Activated CD8-positive, alpha-beta T cell treated with anti-CD3 and anti-CD28 coated beads for 36 hours (primary cell): ENCODE data around the gene TTC23. TPM values are rescaled to one million over a fixed set of nuclear protein-coding genes. Genes with fewer than 3 reads are reported as not detected.

Source experiments
- ATAC-seq: fragments of 200-7000 bp; cut with Tn5 transposase; one replicate; pipeline ENCODE4 v1.10.0; 2021; ENCODE audit warnings: mild to moderate bottlenecking, moderate library complexity
- CTCF ChIA-PET: fragments of 350-600 bp; sonication (Branson Sonifier 250); formaldehyde crosslinking; loops from one replicate; lab custom pipeline; 2021; ENCODE audit warnings: antibody characterized with exemption; lab: Charles Lee
- POLR2A ChIA-PET: fragments of 350-600 bp; sonication (Branson Sonifier 250); formaldehyde crosslinking; loops from one replicate; lab custom pipeline; 2021; ENCODE audit warnings: antibody characterized with exemption; lab: Charles Lee
- DNase-seq: peaks from one replicate; pipeline ENCODE4 v3.0.0-alpha.2; 2020
- H3K27ac Mint-ChIP-seq: one replicate; pipeline ENCODE4 v1.8.0; 2021; ENCODE audit warnings: mild to moderate bottlenecking, mixed read lengths
- H3K27me3 Mint-ChIP-seq: one replicate; pipeline ENCODE4 v1.8.0; 2021; ENCODE audit warnings: mixed read lengths
- H3K36me3 Mint-ChIP-seq: one replicate; pipeline ENCODE4 v1.8.0; 2021; ENCODE audit warnings: low read depth, mixed read lengths
- H3K4me1 Mint-ChIP-seq: one replicate; pipeline ENCODE4 v1.8.0; 2021; ENCODE audit warnings: low read depth, mixed read lengths
- H3K4me3 Mint-ChIP-seq: one replicate; pipeline ENCODE4 v1.8.0; 2021; ENCODE audit warnings: mild to moderate bottlenecking, moderate library complexity, mixed read lengths
- H3K9me3 Mint-ChIP-seq: one replicate; pipeline ENCODE4 v1.8.0; 2021; ENCODE audit warnings: mixed read lengths
- CTCF ChIP-seq: fragments of 200-600 bp; IDR thresholded peaks from one replicate; pipeline ENCODE4 v1.8.0; 2022; ENCODE audit warnings: antibody characterized with exemption, mild to moderate bottlenecking
- intact Hi-C: fragments of 100-400 bp; cut with micrococcal nuclease; formaldehyde crosslinking; loops from one replicate; pipeline ENCODE4 v1.10.0; 2022
- total RNA-seq, 2 experiments: library from RNA; stranded (reverse); gene quantifications; one replicate each; pipeline ENCODE4 v1.2.3, GENCODE V29; 2021

Gene TTC23
- total RNA-seq, 2 experiments from 2014 or later: 4.3 to 4.4 TPM

DNA sequence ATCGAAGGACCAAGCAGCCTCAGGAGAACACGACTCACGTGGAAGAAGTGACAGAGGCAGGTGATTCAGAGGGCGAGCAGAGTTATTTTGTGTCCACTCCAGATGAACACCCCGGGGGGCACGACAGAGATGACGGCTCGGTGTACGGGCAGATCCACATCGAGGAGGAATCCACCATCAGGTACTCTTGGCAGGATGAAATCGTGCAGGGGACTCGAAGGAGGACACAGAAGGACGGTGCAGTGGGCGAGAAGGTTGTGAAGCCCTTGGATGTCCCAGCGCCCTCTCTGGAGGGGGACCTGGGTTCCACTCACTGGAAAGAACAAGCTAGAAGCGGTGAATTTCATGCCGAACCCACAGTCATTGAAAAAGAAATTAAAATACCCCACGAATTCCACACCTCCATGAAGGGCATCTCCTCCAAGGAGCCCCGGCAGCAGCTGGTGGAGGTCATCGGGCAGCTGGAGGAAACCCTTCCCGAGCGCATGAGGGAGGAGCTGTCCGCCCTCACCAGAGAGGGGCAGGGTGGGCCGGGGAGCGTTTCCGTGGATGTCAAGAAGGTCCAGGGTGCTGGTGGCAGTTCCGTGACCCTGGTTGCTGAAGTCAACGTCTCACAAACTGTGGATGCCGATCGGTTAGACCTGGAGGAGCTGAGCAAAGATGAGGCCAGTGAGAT, 118.5 kb downstream of the TTC23 start:
- intact Hi-C loops: no loop called here
- no peak for DNase-seq
- Mint-ChIP-seq H3K4me1 (peaks cover 2% of the 10 kb centered on the region), H3K36me3 (no peaks in the 10 kb centered on the region), H3K27me3 (no peaks in the 10 kb centered on the region), H3K4me3 (no peak overlapping the region), H3K9me3 (no peaks in the 10 kb centered on the region), H3K27ac (no peak overlapping the region)
- TF ChIP-seq CTCF: no peak
- no peak for ATAC-seq
- ChIA-PET CTCF (no interaction called here), POLR2A (no interaction called here)

- CTCF ChIA-PET: no interaction called here
- no peaks in the 10 kb centered on the region for H3K27me3 Mint-ChIP-seq
- intact Hi-C loops: no loop called here
- DNase-seq (no peak), ATAC-seq (no peak)
- TF ChIP-seq CTCF: no peak
- no peak overlapping the region for H3K27ac Mint-ChIP-seq
- H3K4me1 Mint-ChIP-seq: peaks cover 2% of the 10 kb centered on the region
- H3K36me3 Mint-ChIP-seq: no peaks in the 10 kb centered on the region
- POLR2A ChIA-PET: no interaction called here
- H3K4me3 Mint-ChIP-seq: no peak overlapping the region
- H3K9me3 Mint-ChIP-seq: no peaks in the 10 kb centered on the region
These were observed 119.1 kb downstream of the TTC23 start for GRCh38 chr15:99130314-99130713.

DNA sequence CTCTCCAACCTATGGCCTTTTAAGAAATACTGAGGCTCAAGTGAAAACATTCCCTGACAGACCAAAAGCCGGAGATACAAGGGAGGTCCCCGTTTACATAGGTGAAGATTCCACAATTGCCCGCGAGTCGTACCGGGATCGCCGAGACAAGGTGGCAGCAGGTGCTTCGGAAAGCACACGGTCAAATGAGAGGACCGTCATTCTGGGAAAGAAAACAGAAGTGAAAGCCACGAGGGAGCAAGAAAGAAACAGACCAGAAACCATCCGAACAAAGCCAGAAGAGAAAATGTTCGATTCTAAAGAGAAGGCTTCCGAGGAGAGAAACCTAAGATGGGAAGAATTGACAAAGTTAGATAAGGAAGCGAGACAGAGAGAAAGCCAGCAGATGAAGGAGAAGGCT, 119.7 kb downstream of the TTC23 start:
- H3K27me3 Mint-ChIP-seq: no peaks in the 10 kb centered on the region
- no peak for TF ChIP-seq CTCF
- ChIA-PET CTCF (no interaction called here), POLR2A (no interaction called here)
- H3K4me3 Mint-ChIP-seq: no peak overlapping the region
- DNase-seq: no peak
- no peaks in the 10 kb centered on the region for H3K36me3 Mint-ChIP-seq
- peaks cover 2% of the 10 kb centered on the region for H3K4me1 Mint-ChIP-seq
- no peak for ATAC-seq
- intact Hi-C loops: no loop called here
- H3K27ac Mint-ChIP-seq: no peak overlapping the region
- no peaks in the 10 kb centered on the region for H3K9me3 Mint-ChIP-seq

GRCh38 chr15:99128411-99128810, 121.0 kb downstream of the TTC23 start:
- intact Hi-C loops: no loop called here
- Mint-ChIP-seq H3K27me3 (no peaks in the 10 kb centered on the region), H3K27ac (no peak overlapping the region), H3K36me3 (no peaks in the 10 kb centered on the region), H3K4me3 (no peak overlapping the region), H3K9me3 (no peaks in the 10 kb centered on the region), H3K4me1 (peaks cover 2% of the 10 kb centered on the region)
- ChIA-PET POLR2A (no interaction called here), CTCF (no interaction called here)
- no peak for ATAC-seq
- DNase-seq: no peak
- no peak for TF ChIP-seq CTCF

- ATAC-seq: no peak
- CTCF ChIA-PET: no interaction called here
- Mint-ChIP-seq H3K4me1 (peaks cover 2% of the 10 kb centered on the region), H3K9me3 (no peaks in the 10 kb centered on the region), H3K4me3 (no peak overlapping the region), H3K27ac (no peak overlapping the region), H3K36me3 (no peaks in the 10 kb centered on the region), H3K27me3 (no peaks in the 10 kb centered on the region)
- intact Hi-C loops: no loop called here
- no peak for TF ChIP-seq CTCF
- POLR2A ChIA-PET: no interaction called here
- no peak for DNase-seq
These were observed 121.6 kb downstream of the TTC23 start for GRCh38 chr15:99127773-99128172.
